ENCODE measurements around the gene PDSS2.
A peak's percentile ranks its signal among the peaks of the same experiment; 100 is the strongest.
"Not testable (repeated sequence)": the region's sequence is repeated elsewhere in the genome, so short reads cannot be mapped to it uniquely, and the experiment has no call there.

PDSS2 gene

GRCh38 chr6:107209406-107210305 is 249.7 kb downstream of the PDSS2 start:
- DNase-seq, result no peak

GRCh38 chr6:107207251-107207873 is 252.0 kb downstream of the PDSS2 start:
- no peak for DNase-seq

- DNase-seq, result no peak
Observed at GRCh38 chr6:107205058-107205998, 254.0 kb downstream of the PDSS2 start.

- peak in 1 of 3 experiments; percentile 12 for DNase-seq
Observed at GRCh38 chr6:107202876-107203468, 256.4 kb downstream of the PDSS2 start.

GRCh38 chr6:107198631-107199416 is 260.5 kb downstream of the PDSS2 start:
- DNase-seq, result no peak

GRCh38 chr6:107196152-107196551 is 263.2 kb downstream of the PDSS2 start:
- DNase-seq, result no peak

- not testable (repeated sequence) for DNase-seq
Observed at GRCh38 chr6:107194723-107195122, 264.6 kb downstream of the PDSS2 start.

- peak; percentile 82 to 97 (median 87) for DNase-seq
Observed at GRCh38 chr6:107192830-107193229, 266.5 kb downstream of the PDSS2 start.

GRCh38 chr6:107187630-107188029 is 271.7 kb downstream of the PDSS2 start:
- DNase-seq, result no peak

- DNase-seq, result peak in 1 of 3 experiments; percentile 62
Observed at GRCh38 chr6:107186047-107186446, 273.3 kb downstream of the PDSS2 start.

- DNase-seq, result peak; percentile 34 to 64 (median 53)
Observed at GRCh38 chr6:107185391-107185970, 273.9 kb downstream of the PDSS2 start.

GRCh38 chr6:107184435-107184834 is 274.9 kb downstream of the PDSS2 start:
- DNase-seq, result no peak

GRCh38 chr6:107180099-107180498 is 279.3 kb downstream of the PDSS2 start:
- no peak for DNase-seq

GRCh38 chr6:107179004-107179403 is 280.4 kb downstream of the PDSS2 start:
- DNase-seq, result peak in 2 of 3 experiments; percentile 8 to 33

GRCh38 chr6:107173779-107174178 is 285.6 kb downstream of the PDSS2 start:
- DNase-seq, result no peak

- no peak for DNase-seq
Observed at GRCh38 chr6:107171513-107171912, 287.9 kb downstream of the PDSS2 start.

GRCh38 chr6:107164299-107164698 is 295.1 kb downstream of the PDSS2 start:
- DNase-seq, result not testable (repeated sequence)

- no peak for DNase-seq
Observed at GRCh38 chr6:107161521-107161920, 297.8 kb downstream of the PDSS2 start.

GRCh38 chr6:107156617-107157016 is 302.7 kb downstream of the PDSS2 start:
- DNase-seq, result peak in 1 of 3 experiments; percentile 9

GRCh38 chr6:107154801-107155160 is 304.6 kb downstream of the PDSS2 start:
- DNase-seq, result peak in 2 of 3 experiments; percentile 83 to 96

- DNase-seq, result peak; percentile 84 to 97 (median 88)
Observed at GRCh38 chr6:107154131-107154800, 305.1 kb downstream of the PDSS2 start.

All from NCI-H1417 (cell line).